Upper lobe of left lung (tissue), 6 donors: ENCODE results near the gene CLIP2. TPM values are rescaled to one million over a fixed set of nuclear protein-coding genes. Genes with fewer than 3 reads are reported as not detected.
"Not testable (repeated sequence)": the region's sequence is repeated elsewhere in the genome, so short reads cannot be mapped to it uniquely, and the experiment has no call there.

Experiments
- ATAC-seq, 2 donors: fragments of 200-7000 bp; cut with Tn5 transposase; one replicate each; pipeline ENCODE4 v1.9.1; 2022; ENCODE audit warnings: mild to moderate bottlenecking in 2 of 2, moderate library complexity in 2 of 2; ENCODE audit not compliant: low FRiP score in 2 of 2
- DNase-seq, 2 donors: peaks; one replicate each; pipeline ENCODE4 v3.0.0-alpha.2; 2019 to 2020
- H3K27ac ChIP-seq, 4 donors: fragments of 200-600 bp; sonication (generic); one replicate each; pipeline ENCODE4 v1.5.1; 2016 to 2019
- H3K27me3 ChIP-seq, 4 donors: fragments of 200-600 bp; sonication (generic); one replicate each; pipeline ENCODE4 v1.5.1; 2017 to 2019
- H3K36me3 ChIP-seq, 4 donors: fragments of 200-600 bp; sonication (generic); one replicate each; pipeline ENCODE4 v1.5.1; 2016 to 2019
- H3K4me1 ChIP-seq, 4 donors: fragments of 200-600 bp; sonication (generic); one replicate each; pipeline ENCODE4 v1.5.1; 2018 to 2019
- H3K4me3 ChIP-seq, 4 donors: fragments of 200-600 bp; sonication (generic); one replicate each; pipeline ENCODE4 v1.5.1; 2017 to 2019; ENCODE audit warnings: mild to moderate bottlenecking in 2 of 4, moderate library complexity in 1 of 4
- H3K9me3 ChIP-seq, 4 donors: fragments of 200-600 bp; sonication (generic); one replicate each; pipeline ENCODE4 v1.5.1; 2018 to 2019
- CTCF ChIP-seq, 6 experiments: fragments of 450-650 bp in 4 of 6; fragments of 200-600 bp in 2 of 6; sonication (generic) in 2 of 6; IDR thresholded peaks; one replicate each; pipeline ENCODE4 v1.5.1; 2016 to 2019; ENCODE audit warnings: antibody characterized with exemption in 6 of 6
- EP300 ChIP-seq, 4 donors: sonication (generic); formaldehyde crosslinking; IDR thresholded peaks; one replicate each; pipeline ENCODE4 v1.5.1; 2017; ENCODE audit warnings: antibody characterized with exemption in 4 of 4, control low read depth in 2 of 4
- POLR2A ChIP-seq, 4 donors: fragments of 450-650 bp; IDR thresholded peaks; one replicate each; pipeline ENCODE4 v1.5.1; 2016 to 2017; ENCODE audit warnings: antibody characterized with exemption in 4 of 4, mild to moderate bottlenecking in 2 of 4
- POLR2AphosphoS5 ChIP-seq, 2 donors: sonication (generic); formaldehyde crosslinking; IDR thresholded peaks; one replicate each; pipeline ENCODE4 v1.5.1; 2017; ENCODE audit warnings: antibody characterized with exemption in 2 of 2
- WGBS, 2 donors: methylation state at CpG; one replicate each; pipeline ENCODE4 v1.1.5; 2017 to 2018; 5-methylcytosine and 5-hydroxymethylcytosine counted together
- total RNA-seq, 6 donors: library from RNA; depleted of rRNA in 4 of 6; stranded (reverse); fragments of >200 nt in 4 of 6; gene quantifications; one replicate each; pipeline versions ENCODE4 v1.1.0 to v1.2.1, GENCODE V29; 2016 to 2021
- donor health status: DM: no; HTN: no; CAD: no; lungs with moderate emphysema.
- donor health status: DM: no; HTN: yes; CAD: no; lungs with severe emphysema.

Gene CLIP2
- total RNA-seq, 6 donors from 2014 or later = 12.1 to 55.5 (median 24.8) TPM

DNA sequence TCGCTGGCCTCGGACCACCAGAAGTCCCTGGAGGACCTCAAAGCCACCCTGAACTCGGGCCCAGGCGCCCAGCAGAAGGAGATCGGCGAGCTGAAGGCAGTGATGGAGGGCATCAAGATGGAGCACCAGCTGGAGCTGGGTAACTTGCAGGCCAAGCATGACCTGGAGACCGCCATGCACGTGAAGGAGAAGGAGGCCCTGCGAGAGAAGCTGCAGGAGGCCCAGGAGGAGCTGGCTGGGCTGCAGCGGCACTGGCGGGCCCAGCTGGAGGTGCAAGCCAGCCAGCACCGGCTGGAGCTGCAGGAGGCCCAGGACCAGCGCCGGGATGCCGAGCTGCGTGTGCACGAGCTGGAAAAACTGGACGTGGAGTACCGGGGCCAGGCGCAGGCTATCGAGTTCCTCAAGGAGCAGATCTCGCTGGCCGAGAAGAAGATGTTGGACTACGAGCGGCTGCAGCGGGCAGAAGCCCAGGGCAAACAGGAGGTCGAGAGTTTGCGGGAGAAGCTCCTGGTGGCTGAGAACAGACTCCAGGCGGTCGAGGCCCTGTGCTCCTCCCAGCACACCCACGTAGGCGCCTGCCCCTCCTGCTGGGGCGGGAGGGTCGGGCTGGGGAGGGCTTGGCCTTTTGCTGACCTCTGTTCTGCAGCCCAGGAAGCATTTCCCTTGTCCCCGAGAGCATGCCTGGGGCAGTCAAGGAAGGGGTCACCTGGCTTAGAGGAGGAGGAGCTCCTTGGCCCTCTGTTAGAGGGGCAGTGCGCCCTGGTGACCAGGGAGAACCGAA, 87.2 kb downstream of the CLIP2 start:
- Histone ChIP-seq H3K36me3 (peaks cover 0 to 18% (median 4%) of the 10 kb centered on the region in 4 donors), H3K4me1 (peaks cover 10 to 17% (median 13%) of the 10 kb centered on the region in 4 donors), H3K27ac (no peak overlapping the region), H3K27me3 (no peaks in the 10 kb centered on the region), H3K9me3 (no peaks in the 10 kb centered on the region), H3K4me3 (no peak overlapping the region)
- 82 to 86% methylated on average over 17 to 31 of the region's 37 CpGs for WGBS, 2 donors
- TF ChIP-seq POLR2AphosphoS5 (IDR thresholded peaks at IDR 0.05) (no peak), CTCF (IDR thresholded peaks at IDR 0.05) (no peak), POLR2A (IDR thresholded peaks at IDR 0.05) (no peak), EP300 (IDR thresholded peaks at IDR 0.05) (no peak)
- DNase-seq (no peak), ATAC-seq (no peak)

GRCh38 chr7:74379938-74380337, 90.7 kb downstream of the CLIP2 start:
- no peak overlapping the region for H3K4me3 ChIP-seq

DNA sequence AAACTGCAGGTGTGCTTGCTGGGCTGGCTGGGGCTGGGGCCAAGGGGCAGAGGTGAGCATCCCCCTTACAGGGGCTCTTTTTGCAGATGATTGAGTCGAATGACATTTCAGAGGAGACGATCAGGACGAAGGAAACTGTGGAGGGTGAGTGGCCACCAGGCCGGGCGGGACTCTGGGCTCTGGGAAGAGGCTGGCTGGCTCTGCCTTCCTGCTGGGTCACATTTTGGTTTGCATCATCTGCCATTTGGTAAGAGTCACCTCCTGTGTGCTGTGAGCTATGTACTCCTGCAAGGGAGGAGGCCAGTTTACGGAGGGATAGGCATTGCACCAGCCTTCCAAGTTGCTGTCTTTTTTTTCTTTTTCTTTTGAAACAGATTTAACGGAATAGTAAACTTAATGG, 91.5 kb downstream of the CLIP2 start:
- ATAC-seq = no peak
- Histone ChIP-seq H3K27ac (no peak overlapping the region), H3K4me1 (no peaks in the 10 kb centered on the region), H3K27me3 (no peaks in the 10 kb centered on the region), H3K9me3 (no peaks in the 10 kb centered on the region), H3K4me3 (no peak overlapping the region), H3K36me3 (peaks cover 0 to 22% (median 4%) of the 10 kb centered on the region in 4 donors)
- TF ChIP-seq EP300 (IDR thresholded peaks at IDR 0.05) (no peak), POLR2A (IDR thresholded peaks at IDR 0.05) (no peak), POLR2AphosphoS5 (IDR thresholded peaks at IDR 0.05) (no peak)
- DNase-seq = peak in 1 of 2 donors; percentile 51
- 71 to 87% methylated on average over 7 of the region's 7 CpGs for WGBS, 2 donors

More at GRCh38 chr7:74379938-74380337, 90.7 kb downstream of the CLIP2 start:
- no peak overlapping the region for H3K27ac ChIP-seq
- no peaks in the 10 kb centered on the region for H3K27me3 ChIP-seq
- ATAC-seq (no peak), DNase-seq (no peak)
- no peaks in the 10 kb centered on the region for H3K4me1 ChIP-seq
- H3K36me3 ChIP-seq = peaks cover 0 to 22% (median 4%) of the 10 kb centered on the region in 4 donors
- TF ChIP-seq EP300 (IDR thresholded peaks at IDR 0.05) = no peak
- TF ChIP-seq POLR2A (IDR thresholded peaks at IDR 0.05) = no peak
- TF ChIP-seq POLR2AphosphoS5 (IDR thresholded peaks at IDR 0.05) = no peak
- no peak for TF ChIP-seq CTCF (IDR thresholded peaks at IDR 0.05)
- no peaks in the 10 kb centered on the region for H3K9me3 ChIP-seq
- 71 to 83% methylated on average over 2 of the region's 2 CpGs for WGBS, 2 donors

- not testable (repeated sequence) for H3K27ac ChIP-seq, DNase-seq, H3K4me3 ChIP-seq, ATAC-seq, H3K9me3 ChIP-seq, H3K27me3 ChIP-seq, H3K4me1 ChIP-seq
- 75 to 98% methylated on average over 4 of the region's 4 CpGs for WGBS, 2 donors
- peaks cover 0 to 22% (median 9%) of the 10 kb centered on the region in 4 donors for H3K36me3 ChIP-seq
These were observed 94.9 kb downstream of the CLIP2 start for GRCh38 chr7:74384086-74384485.

DNA sequence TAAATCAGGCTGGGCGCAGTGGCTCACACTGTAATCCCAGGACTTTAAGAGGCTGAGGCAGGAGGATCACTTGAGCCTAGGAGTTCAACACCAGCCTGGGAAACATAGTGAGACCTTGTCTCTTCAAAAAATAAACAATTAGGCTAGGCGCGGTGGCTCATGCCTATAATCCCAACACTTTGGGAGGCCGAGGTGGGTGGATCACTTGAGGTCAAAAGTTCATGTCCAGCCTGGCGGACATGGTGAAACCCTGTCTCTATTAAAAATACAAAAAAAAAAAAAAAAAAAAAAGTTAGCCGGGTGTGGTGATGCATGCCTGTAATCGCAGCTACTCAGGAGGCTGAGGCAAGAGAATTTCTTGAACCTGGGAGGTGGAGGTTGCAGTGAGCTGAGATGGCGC, 95.6 kb downstream of the CLIP2 start:
- H3K9me3 ChIP-seq, H3K27me3 ChIP-seq, DNase-seq, H3K4me3 ChIP-seq, H3K27ac ChIP-seq, ATAC-seq, H3K4me1 ChIP-seq: not testable (repeated sequence)
- WGBS, 2 donors = 78 to 88% methylated on average over 8 of the region's 8 CpGs
- peaks cover 0 to 25% (median 10%) of the 10 kb centered on the region in 4 donors for H3K36me3 ChIP-seq

DNA sequence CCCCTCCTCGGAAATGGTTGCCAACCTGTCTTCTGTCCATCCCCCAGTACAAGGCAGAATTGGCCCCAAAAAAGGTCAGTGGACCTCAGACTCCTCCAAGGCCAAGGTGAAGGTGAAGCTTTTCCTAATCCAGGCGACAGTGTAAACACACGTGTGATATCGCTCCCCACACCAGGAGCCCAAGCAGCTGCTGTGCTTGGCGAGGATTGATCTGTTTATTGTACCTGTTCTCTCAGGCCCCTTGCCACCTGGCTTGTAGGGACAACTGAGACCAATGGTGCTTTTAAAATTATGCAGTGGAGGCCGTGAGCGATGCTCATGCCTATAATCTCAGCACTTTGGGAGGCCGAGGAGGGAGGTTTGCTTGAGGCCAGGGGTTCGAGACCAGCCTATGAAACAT, 98.4 kb downstream of the CLIP2 start:
- WGBS, 2 donors = 86 to 96% methylated on average over 9 of the region's 9 CpGs
- Histone ChIP-seq H3K4me1 (no peaks in the 10 kb centered on the region), H3K4me3 (no peak overlapping the region), H3K9me3 (no peaks in the 10 kb centered on the region), H3K27ac (no peak overlapping the region), H3K36me3 (peaks cover 0 to 39% (median 10%) of the 10 kb centered on the region in 4 donors), H3K27me3 (no peaks in the 10 kb centered on the region)
- TF ChIP-seq POLR2AphosphoS5 (IDR thresholded peaks at IDR 0.05) = no peak
- no peak for TF ChIP-seq POLR2A (IDR thresholded peaks at IDR 0.05)
- no peak for TF ChIP-seq EP300 (IDR thresholded peaks at IDR 0.05)
- TF ChIP-seq CTCF (IDR thresholded peaks at IDR 0.05) = no peak
- no peak for ATAC-seq
- DNase-seq = no peak
